Fibroblast of upper back skin (primary cell): Measurements from ENCODE around the gene EFCC1.

ENCODE experiments used
- DNase-seq: peaks from one replicate; pipeline ENCODE4 v3.0.0-alpha.2; 2013

Gene EFCC1, protein sequence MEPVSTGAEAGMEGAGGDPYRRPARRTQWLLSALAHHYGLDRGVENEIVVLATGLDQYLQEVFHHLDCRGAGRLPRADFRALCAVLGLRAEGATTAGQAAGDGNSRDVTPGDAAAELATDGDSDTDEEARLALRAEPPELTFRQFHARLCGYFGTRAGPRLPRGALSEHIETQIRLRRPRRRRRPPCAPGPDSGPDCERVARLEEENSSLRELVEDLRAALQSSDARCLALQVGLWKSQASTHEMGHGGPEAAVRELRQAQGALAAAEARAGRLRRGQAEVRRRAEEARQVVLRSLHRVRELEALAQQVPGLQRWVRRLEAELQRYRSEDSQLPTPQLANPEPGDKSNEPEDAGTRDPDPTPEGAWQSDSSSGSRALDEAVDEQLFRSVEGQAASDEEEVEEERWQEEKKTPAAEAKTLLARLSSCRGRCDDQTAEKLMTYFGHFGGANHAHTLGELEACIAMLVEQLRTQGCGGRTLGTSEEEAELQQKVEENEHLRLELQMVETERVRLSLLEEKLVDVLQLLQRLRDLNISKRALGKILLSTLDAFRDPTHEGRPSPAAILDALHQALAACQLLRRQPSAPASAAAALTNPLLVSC

DNA sequence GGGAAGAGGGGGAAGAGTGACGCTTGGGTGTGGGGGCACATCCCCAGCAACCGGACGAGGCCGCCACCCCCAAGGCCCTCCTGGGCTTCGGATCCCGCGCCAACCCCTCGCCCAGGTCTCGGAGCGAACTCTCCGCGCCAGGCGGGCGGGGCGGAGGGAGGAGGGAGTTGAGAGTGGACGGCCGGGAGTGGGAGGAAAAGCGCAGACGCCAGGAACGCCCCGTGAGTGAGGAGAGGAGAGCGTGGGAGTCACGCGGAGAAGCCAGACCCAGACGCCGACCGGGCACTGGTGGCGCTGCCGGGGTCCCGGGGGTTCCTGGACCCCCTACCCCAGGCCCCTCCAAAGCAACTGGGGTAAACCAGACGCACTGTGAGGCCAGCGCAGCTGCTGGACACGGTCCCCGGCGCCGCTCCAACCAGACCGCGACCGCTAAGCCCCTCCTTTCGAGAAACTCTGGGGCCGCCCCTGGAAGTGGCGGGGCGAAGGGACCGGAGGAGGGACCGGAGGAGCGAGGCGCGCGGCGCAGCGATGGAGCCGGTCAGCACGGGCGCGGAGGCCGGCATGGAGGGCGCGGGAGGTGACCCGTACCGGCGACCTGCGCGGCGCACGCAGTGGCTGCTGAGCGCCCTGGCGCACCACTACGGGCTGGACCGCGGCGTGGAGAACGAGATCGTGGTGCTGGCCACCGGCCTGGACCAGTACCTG lies at the start of gene EFCC1:
EFCC1 (plus strand) TSS at position 204 of the 705 bp plus-strand sequence; CDS start at position 529, 325 bp downstream.
- no peak for DNase-seq

DNA sequence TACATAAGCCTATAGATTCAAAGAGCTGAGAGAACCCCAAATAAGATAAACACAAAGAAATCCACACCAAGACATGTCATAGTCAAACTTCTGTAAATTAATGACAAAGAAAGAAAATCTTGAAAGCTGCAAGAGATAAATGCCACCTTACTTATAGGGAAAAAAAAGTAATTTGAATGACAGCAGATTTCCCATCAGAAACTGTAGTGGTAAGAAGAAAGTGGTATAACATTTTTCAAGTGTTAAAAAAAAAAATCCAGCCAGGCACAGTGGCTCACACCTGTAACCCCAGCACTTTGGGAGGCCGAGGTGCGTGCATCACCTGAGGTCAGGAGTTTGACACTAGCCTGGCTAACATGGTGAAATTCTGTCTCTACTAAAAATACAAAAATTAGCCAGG lies 44.7 kb upstream of the EFCC1 start:
- no peak for DNase-seq

DNA sequence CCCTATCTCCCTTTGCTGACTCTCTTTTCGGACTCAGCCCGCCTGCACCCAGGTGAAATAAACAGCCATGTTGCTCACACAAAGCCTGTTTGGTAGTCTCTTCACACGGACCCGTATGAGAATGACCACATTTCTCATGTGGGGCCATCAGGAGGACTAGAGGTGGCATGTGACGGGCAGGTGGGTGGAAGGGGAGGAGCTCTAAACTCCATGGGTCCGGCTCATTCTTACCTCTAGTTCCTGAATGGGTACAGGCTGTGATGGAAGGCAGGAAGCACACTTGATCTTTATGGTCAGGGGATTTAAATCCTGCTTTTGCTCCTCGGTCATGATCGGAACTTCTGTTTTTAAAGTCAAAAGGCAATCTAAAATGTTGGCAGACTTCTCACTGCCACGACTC lies 35.8 kb upstream of the EFCC1 start:
- DNase-seq: no peak

DNA sequence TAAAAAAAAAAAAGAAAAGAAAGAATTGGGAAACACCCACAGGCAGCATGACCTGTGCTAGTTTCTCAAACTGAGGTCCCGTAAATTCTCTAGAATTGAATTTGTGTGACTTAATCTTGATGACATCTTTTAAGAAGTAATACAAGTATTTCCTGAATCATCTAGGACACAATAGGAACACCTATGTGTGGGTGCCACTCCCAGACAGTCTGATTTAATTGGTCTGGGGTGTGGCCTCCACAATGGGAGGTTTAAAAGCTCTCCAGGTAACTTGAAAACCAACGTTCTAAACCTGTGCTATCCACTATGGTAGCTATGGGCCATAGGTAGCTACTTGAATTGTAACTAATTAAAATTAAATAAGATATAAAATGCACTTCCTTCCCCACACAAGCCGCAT lies 35.3 kb upstream of the EFCC1 start:
- no peak for DNase-seq

DNA sequence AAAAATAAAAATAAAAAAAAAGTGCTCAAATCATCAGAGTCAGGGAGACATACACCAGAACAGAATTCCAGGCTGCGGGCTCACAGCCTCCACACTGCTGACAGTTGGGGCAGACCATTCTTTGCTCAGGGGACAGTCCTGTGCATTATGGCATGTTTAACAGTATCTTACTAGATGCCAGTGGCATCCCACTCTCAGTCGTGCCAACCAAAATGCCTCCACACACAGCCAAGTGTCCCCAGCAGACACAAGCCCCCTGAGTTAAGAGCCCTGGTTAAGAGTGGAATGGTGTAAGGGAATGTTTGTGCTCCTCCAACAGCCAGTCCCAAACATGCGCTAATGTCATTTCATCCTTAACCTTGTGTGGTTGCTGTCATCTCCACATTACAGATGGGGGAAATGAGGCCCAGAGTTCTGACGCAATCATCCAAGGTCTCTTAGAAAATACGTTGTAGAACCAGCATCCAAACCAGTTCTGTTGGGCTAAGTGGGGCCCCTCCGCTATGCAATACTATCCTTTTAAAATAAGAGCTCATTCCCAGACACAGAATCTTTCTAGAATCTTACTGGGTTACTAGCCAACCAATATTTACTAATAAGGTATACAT lies 33.3 kb upstream of the EFCC1 start:
- DNase-seq: no peak

DNA sequence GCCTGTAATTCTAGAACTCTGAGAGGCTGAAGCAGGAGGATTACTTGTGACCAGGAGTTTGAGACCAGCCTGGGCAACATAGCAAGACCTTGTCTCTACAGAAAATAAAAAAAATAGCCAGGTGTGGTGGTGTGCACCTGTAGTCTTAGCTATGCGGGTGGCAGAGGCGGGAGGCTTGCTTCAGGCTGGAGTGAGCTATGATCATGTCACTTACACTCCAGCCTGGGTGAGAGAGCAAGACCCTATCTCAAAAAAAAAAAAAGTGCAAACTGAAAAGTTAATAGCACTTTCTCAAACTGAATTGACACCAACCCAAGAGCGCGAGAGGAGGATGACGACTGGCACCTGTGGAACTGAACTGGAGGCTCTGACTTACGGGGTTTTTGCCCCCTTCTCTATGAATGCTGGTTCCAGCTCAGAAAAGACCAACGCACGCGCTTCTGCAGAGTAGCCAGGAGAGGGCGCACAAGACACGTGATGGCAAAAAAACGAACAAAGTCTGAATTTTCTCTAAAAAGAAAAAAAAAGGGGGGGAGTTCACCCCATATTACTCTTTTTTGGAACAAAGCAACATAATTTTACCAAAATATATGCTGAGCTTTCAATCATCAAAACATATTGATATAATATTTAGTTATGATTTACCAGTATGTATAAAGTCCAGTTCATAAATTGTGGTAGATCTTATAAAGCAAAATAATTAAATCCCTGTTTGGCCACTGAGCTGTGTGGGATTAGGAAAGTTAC lies 30.9 kb upstream of the EFCC1 start:
- peak; percentile 38 for DNase-seq

DNA sequence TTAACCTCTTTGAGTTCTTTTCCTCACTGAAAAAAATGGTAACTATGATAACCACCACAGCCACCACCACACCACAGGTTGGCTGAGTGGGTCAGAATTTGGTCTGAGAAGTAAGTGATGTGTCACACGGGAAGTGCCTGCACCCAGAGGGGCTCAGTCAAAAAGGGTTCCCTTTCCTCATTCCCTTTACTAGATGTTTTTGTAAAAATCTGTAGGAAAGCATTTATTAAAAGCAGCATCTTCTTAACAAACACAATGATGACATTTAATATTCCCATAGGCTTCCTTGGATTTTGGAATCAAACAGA lies 30.4 kb upstream of the EFCC1 start:
- peak; percentile 4 for DNase-seq

DNA sequence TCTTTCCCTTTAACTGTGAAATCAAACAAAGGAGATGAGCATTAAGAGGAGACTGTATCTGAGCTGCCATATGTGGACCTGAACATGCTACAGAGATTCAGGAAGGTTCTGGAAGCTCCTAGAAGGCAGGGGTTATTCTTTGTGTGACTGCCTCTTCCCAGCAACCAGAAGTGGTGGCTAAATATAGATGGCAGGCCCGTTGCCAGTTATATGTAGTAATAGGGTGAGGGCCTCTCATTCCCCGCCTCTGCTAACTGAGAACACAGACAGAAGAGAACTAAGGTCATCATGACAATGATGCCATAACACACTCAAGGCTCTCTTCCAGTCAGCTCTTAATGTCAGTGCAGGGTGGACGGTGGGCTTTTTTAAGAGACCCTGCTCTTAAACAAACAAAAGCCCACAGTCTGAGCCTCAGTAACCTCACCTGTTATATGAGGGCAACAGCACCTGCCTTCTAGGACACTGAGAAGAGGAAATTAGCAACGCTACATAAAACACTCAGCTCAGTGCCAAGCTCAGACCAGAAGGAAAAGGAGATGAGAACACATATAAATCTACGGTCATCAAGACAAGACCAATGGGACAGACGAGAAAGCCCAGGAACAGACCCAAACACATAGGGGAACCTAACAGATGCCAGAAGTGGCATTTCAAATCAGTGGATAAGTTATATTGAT lies 29.5 kb upstream of the EFCC1 start:
- peak; percentile 29 for DNase-seq

DNA sequence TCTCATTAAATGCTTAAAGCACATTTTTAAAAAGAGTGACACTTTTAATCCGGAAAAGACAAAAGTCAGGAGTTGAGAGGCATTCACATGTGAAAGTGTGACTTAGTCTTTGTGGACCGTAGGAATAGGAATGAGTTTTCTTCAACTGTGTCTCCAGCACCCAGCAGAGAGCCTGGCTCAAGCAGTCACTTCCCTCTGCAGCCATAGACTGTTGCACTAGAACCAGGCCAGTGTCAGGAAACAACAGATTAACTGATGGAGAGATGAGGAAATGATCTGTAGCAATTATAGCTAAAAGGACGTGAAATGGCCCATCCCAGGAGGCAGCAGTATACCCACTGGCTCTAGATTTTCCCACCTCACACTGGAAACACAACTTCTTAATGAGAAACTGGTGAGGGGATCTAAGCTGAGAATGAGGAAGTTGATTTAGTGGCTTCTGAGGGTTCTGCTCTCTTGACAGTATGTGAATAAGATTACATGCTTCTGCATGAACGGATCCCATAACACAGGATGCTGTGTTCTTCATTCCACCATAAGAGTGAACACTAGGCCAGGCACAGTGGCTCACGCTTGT lies 27.0 kb upstream of the EFCC1 start:
- DNase-seq: no peak

DNA sequence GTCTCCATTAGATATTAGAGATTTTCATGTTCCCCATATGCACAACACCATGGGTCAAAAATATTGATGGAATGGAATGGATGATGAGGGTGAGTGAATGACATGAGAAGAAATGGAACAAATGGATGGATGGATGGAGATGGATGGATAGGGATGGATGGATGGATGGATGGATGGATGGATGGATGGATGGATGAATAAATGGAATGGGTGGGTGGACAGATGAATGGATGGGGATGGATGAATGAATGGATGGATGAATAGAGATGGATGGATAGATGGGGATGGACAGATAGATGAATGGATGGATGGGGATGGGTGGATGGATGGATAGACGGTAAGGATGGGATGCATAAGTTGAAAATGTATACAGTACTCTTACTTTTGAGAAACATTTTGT lies 25.8 kb upstream of the EFCC1 start:
- DNase-seq: no peak

DNA sequence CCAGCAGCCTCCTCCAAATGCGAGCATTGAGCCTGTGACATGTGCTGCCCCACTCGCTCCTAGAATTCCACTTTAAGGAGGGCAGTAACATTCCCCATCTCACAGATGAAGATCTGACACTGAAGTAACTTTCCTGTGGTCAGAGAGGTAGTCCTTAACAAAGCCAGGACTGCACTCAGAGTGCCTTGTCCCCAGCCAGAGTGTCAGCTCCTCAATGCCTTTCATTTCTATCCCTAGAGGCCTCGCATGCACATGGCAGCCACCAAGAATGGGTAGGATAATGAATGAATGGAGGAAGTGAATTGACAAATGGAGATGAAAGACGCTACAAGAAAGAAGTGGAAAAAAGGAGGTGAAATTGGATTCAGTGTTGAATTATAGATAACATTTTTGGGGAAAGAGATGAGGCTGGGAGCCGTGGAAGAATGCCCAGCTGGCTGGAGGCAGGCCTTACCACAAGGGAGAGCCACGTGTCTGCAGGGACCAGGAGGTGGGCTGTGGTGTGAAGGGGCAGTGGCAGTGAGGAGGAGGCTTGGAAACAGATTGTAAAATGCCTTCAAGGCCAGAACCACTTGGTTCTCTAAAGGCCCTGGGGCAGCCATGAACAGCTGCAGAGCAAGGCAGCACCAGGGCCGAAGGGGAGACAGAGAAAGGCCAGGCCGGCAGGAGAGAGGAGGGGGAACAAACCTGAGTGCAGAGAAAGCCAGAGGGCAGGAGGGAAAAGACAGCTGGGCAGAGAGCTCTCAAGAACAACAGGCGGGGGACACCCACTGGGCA lies 17.6 kb upstream of the EFCC1 start:
- DNase-seq: no peak

DNA sequence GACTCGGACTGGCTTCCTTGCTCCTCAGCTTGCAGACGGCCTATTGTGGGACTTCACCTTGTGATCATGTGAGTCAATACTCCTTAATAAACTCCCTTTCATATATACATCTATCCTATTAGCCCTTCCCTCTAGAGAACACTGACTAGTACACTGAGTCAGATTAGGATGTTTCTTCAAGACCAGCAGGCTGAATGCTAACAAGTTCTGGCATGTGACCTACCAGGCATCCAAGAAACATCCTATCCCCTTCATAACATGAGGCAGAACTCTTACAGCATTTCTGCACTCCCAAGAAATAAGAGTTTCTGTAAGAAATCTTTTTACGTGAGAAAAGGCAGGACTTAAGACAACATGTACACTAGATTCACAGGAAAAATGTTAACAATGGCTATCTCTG lies 16.5 kb upstream of the EFCC1 start:
- DNase-seq: no peak

DNA sequence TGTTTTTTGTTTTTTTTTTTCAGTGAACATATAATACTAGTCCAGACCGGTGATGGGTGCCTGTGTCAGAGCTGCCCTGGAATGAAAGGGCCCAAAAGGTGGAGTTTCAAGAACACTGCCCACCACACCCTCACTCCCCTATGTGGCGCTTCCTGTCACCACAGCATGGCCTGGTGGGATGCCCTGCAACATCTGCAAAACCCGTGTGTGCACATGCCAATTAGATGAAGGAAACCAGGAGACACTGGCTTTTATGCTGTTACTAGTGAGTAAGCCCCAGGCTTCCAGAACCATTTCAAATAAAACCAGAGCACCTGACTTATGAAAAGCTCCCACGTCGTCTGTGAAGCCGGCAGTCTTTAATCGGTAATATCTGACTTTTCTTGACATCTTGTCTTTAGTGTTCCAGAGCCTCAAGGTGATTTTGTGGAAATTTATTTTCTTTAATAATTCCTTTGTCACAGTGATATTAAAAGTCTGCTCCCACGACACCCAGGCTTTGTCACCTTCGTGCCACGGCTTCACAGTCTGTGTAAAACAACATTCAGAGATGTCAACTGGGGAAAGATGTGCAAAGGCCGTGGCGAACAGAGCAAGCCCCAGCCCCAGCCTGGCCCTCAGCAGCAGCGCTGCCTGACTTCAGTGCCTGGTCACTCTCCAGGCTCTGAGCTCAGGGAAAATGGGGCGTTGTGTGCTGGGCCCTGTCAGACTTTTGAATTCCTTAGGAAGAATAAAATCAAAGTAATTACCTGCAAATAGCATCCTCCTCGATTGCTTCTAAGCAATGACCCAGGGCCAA lies 13.6 kb upstream of the EFCC1 start:
- no peak for DNase-seq

DNA sequence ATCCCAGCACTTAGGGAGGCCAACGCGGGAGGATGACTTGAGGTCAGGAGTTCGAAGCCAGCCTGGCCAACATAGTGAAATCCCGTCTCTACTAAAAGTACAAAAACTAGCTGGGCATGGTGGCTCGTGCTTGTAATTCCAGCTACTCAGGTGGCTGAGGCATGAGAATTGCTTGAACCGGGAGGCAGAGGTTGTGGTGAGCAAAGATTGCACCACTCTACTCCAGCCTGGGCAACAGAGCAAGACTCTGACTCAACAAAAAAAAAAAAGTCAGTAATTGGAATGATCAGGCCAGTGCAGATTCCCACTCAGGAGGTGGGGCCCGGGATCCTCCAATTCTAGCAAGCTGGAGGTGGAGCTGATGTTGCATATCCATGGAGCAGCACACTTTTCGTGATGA lies 12.8 kb upstream of the EFCC1 start:
- no peak for DNase-seq

DNA sequence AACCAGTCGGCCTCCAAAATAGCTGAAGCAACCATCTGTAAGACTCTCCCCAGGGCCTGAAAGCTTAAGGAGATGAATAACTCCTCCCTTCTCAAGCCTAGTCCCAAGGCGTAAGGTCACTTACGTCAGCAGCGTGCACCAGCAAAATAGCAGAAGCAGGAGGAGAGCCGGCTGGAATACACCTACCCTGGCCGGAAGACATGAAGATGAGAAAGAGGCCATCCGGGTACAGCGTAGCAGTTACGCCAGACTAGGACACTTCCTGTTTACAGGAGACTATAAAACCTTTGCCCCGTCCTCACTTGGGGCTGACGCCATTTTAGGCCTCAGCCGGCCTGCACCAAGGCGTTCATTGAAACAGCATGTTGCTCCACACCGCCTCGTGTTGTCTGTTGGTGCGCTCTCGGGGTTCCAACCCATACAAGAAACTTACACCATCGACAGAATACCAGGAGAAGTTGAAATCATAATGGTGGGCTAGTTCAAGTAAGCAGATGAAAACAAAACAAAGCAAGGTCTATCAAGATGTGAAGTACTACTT lies 9.7 kb upstream of the EFCC1 start:
- no peak for DNase-seq

DNA sequence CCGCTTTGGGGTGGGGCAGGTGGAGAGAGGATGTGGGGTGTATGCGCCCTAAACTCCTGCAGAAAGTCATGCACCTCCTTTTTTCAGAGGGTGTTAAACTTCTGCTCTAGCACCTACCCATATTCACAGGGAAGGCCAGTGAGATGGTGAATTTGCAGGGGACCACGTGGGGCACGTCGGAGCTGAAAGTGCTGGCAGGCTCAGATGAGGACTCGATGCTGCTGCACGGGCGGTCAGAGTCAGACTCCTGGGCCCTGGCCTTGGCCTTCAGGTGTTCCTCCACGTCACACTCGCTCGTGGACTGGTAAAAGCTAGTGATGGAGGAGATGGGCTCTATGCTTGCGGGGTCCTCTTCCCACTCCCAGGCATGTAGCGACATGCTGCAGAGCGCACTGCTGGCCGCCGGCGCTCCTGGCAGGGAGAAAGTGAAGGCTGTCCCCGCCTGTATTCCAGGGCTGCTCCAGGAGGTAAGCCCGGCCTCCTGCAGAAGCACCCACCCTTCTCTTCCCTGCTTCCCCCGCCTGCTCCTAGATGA lies 8.1 kb upstream of the EFCC1 start:
- no peak for DNase-seq

DNA sequence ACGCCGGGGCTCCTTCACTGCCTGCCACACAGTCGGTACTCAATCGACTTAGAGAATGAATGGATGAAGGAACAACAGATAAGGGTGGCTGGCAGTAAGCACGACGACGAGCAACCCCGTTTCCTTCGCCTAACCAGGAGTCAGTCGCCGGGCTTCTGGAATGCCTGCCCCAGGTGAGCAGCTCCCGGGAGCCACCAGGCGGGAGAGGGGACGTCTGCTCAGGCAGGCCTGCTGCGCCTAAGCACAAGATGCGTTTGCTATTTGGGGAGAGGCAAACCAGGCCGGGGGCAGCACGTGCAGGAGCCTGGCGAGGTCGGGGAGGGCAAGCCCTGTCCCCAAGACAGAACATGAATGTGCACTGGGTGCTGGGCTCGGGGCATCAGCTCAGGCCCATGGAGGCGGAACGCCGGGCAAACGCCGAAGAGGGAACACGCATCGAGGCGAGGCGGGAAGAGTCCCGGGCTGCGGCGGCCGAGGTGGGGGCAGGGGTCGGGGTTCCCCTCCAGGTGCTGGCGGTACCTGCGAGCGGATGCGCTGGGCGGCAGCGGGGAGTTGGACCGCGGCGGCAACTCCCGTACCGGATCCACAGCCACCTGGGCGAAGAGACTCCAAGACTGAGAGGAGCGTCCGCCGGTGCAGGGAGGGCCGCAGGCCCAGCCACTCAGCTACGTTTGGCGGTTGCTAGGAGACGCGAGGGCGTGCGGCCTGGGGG lies 7.5 kb upstream of the EFCC1 start, which contains the start of gene CFAP92:
CFAP92 (minus strand) TSS at position 616 of the 712 bp plus-strand sequence. CDS start 772 bp downstream, outside the sequence.
- peak; percentile 58 for DNase-seq

DNA sequence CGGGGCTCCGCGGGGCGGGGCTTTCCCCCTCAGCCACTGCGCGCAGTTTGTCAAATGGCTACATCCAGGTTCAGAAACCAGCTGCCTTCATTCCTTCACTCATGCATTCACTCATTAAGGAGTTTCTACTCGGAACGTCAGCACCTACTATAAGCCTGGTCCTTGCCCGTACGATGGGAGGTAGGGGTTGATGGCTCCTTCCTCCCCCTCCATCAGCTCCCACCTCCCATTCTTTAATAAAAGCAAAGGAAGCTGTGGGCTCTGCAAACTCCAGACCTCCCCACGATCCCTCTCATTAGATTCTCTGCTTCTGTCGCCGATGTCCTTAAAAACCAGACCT lies 7.0 kb upstream of the EFCC1 start:
- no peak for DNase-seq
